Loucy (cell line): Measurements from ENCODE around the gene DHX9.

Experiments used
- EZH2phosphoT487 ChIP-seq: fragments of 200-600 bp; IDR thresholded peaks from 2 replicates; pipeline ENCODE4 v1.6.1; 2018; ENCODE audit warnings: antibody characterized with exemption, mild to moderate bottlenecking, moderate library complexity, borderline replicate concordance
- TF ChIP-seq, protein P1 (sequence below): fragments of 200-600 bp; sonication (generic); conservative IDR thresholded peaks from 2 replicates; pipeline ENCODE4 v1.5.1; 2014; ENCODE audit warnings: mild to moderate bottlenecking, antibody characterized with exemption, low read length

DNA sequence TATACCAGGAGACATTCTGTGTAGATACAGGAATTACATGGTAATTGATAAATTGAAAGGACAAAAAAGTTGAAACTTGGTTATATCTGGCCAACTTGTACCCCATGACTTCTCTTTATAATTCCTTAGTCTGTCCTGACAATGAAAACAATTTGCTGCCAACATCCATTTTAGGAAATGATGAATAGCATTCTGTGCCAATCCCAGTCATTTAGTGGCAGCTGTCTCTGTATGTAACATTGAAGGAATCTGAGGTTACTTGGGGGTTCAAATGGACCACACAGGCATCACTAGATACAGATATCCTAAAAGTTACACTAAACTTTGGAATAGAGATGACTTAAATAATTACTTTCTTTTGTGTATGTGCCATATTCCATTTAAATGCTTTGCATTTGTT lies 38.2 kb downstream of the DHX9 start:
- TF ChIP-seq, protein P1, sequence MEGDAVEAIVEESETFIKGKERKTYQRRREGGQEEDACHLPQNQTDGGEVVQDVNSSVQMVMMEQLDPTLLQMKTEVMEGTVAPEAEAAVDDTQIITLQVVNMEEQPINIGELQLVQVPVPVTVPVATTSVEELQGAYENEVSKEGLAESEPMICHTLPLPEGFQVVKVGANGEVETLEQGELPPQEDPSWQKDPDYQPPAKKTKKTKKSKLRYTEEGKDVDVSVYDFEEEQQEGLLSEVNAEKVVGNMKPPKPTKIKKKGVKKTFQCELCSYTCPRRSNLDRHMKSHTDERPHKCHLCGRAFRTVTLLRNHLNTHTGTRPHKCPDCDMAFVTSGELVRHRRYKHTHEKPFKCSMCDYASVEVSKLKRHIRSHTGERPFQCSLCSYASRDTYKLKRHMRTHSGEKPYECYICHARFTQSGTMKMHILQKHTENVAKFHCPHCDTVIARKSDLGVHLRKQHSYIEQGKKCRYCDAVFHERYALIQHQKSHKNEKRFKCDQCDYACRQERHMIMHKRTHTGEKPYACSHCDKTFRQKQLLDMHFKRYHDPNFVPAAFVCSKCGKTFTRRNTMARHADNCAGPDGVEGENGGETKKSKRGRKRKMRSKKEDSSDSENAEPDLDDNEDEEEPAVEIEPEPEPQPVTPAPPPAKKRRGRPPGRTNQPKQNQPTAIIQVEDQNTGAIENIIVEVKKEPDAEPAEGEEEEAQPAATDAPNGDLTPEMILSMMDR: no peak
- TF ChIP-seq EZH2phosphoT487: no peak
